ENCODE measurements around the gene DNAH2. TPM values are rescaled to one million over a fixed set of nuclear protein-coding genes. Genes with fewer than 3 reads are reported as not detected.

Gene DNAH2
- total and polyA plus RNA-seq, 9 of the 15 experiments (the other 6 are each of a cell fraction or from before 2014, with no cell fraction given) = 0.03 TPM; not detected in 8

DNA sequence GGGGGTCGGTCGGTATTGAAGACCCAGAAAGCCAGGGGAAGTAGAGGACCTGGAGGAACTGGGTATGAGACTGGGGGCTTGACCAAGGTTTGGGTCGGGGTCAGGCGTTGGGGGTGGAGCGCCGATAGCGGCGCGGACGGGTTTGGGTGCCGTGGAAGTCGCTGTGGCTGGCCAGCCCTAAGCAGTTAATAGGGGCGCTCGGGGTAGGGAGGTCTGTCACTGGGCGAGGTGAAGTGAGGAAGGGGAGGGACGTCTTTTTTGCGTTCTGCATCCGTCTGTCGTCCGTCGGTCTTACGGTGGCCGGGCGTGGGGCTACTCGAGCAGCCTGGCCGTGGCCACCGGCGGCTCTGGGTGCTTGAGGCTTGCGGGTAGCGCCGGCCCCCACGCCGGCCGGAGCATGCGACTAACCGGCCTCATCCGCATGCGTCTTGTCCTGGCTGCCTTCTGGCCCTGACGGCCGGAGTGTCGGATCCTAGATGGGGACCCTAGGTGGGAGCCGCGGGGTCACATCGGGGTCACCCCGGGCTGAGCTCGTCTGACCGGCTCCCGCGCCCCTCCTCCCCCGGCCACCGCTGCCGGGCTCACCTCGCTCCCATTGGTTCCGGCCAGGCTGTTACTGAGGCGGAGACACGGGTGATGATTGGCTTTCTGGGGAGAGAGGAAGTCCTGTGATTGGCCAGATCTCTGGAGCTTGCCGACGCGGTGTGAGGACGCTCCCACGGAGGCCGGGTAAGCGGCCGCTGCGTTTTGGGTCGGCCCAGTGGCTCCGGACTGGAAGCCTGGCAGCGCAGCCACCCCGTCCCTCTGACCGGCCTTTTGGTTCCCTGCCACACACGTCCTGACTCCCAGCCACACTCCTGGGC, 127.0 kb downstream of the DNAH2 start (continued):
- TF ChIP-seq MAZ (CRISPR knock-in tag; conservative IDR thresholded peaks at IDR 0.05 in 1 of 2, IDR thresholded peaks at IDR 0.05 in 1 of 2) (peak in 1 of 2 experiments; percentile 20; a peak in 2 of 4 replicates), ZBTB1 (CRISPR knock-in tag; IDR thresholded peaks at IDR 0.05; ENCODE audit: borderline replicate concordance, low read depth) (no peak; the same call in 1 of the 2 replicates), ARID2 (IDR thresholded peaks at IDR 0.05) (no peak), EP400 (IDR thresholded peaks at IDR 0.05) (peak; percentile 44; the same call in 1 of the 2 replicates), PHTF2 (CRISPR knock-in tag; IDR thresholded peaks at IDR 0.05) (no peak), TCF7 (IDR thresholded peaks at IDR 0.05; ENCODE audit: borderline replicate concordance) (no peak), SMAD1 (IDR thresholded peaks at IDR 0.05; ENCODE audit: low read depth, low read length, partially characterized antibody) (no peak), BRD9 (IDR thresholded peaks at IDR 0.05; ENCODE audit: low read depth, partially characterized antibody) (no peak), E2F3 (CRISPR knock-in tag; IDR thresholded peaks at IDR 0.05) (no peak), MYC (IDR thresholded peaks at IDR 0.05; ENCODE audit: low read depth, low read length) (no peak), MYC (CRISPR knock-in tag; IDR thresholded peaks at IDR 0.05; ENCODE audit: borderline replicate concordance, low read depth) (no peak), GTF2E2 (tag; IDR thresholded peaks at IDR 0.05) (no peak), ZBTB7A (IDR thresholded peaks at IDR 0.05; ENCODE audit: borderline replicate concordance, control insufficient read depth, low read depth, low read length) (peak; percentile 97), ATF7 (IDR thresholded peaks at IDR 0.05) (peak; percentile 59; the same call in 1 of the 2 replicates), NUFIP1 (IDR thresholded peaks at IDR 0.05; ENCODE audit: partially characterized antibody) (no peak), SNRNP70 (optimal IDR thresholded peaks at IDR 0.05; ENCODE audit: low read depth, low read length) (no peak), ZNF324 (CRISPR knock-in tag; IDR thresholded peaks at IDR 0.05) (no peak)
- TF ChIP-seq, protein P1, sequence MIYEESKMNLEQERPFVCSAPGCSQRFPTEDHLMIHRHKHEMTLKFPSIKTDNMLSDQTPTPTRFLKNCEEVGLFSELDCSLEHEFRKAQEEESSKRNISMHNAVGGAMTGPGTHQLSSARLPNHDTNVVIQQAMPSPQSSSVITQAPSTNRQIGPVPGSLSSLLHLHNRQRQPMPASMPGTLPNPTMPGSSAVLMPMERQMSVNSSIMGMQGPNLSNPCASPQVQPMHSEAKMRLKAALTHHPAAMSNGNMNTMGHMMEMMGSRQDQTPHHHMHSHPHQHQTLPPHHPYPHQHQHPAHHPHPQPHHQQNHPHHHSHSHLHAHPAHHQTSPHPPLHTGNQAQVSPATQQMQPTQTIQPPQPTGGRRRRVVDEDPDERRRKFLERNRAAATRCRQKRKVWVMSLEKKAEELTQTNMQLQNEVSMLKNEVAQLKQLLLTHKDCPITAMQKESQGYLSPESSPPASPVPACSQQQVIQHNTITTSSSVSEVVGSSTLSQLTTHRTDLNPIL (CRISPR knock-in tag; IDR thresholded peaks at IDR 0.05) = no peak
- TF ChIP-seq, protein P2, sequence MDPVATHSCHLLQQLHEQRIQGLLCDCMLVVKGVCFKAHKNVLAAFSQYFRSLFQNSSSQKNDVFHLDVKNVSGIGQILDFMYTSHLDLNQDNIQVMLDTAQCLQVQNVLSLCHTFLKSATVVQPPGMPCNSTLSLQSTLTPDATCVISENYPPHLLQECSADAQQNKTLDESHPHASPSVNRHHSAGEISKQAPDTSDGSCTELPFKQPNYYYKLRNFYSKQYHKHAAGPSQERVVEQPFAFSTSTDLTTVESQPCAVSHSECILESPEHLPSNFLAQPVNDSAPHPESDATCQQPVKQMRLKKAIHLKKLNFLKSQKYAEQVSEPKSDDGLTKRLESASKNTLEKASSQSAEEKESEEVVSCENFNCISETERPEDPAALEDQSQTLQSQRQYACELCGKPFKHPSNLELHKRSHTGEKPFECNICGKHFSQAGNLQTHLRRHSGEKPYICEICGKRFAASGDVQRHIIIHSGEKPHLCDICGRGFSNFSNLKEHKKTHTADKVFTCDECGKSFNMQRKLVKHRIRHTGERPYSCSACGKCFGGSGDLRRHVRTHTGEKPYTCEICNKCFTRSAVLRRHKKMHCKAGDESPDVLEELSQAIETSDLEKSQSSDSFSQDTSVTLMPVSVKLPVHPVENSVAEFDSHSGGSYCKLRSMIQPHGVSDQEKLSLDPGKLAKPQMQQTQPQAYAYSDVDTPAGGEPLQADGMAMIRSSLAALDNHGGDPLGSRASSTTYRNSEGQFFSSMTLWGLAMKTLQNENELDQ (CRISPR knock-in tag; IDR thresholded peaks at IDR 0.05; ENCODE audit: borderline replicate concordance) = no peak
- TF ChIP-seq, protein P3, sequence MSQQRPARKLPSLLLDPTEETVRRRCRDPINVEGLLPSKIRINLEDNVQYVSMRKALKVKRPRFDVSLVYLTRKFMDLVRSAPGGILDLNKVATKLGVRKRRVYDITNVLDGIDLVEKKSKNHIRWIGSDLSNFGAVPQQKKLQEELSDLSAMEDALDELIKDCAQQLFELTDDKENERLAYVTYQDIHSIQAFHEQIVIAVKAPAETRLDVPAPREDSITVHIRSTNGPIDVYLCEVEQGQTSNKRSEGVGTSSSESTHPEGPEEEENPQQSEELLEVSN (IDR thresholded peaks at IDR 0.05; ENCODE audit: borderline replicate concordance in 1 of 2, extremely low read depth in 1 of 2, insufficient read depth in 1 of 2, insufficient read length in 1 of 2, low read depth in 1 of 2, low read length in 1 of 2, poor library complexity in 1 of 2, severe bottlenecking in 1 of 2) = peak in 1 of 2 experiments; percentile 26
- TF ChIP-seq, protein P4, sequence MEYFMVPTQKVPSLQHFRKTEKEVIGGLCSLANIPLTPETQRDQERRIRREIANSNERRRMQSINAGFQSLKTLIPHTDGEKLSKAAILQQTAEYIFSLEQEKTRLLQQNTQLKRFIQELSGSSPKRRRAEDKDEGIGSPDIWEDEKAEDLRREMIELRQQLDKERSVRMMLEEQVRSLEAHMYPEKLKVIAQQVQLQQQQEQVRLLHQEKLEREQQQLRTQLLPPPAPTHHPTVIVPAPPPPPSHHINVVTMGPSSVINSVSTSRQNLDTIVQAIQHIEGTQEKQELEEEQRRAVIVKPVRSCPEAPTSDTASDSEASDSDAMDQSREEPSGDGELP (CRISPR knock-in tag; IDR thresholded peaks at IDR 0.05; ENCODE audit: borderline replicate concordance) = 0 out of 2 replicates have a peak, but pooled peaks have one; percentile 41

Data from K562 (cell line).